HEK293 (cell line): ENCODE results near the gene CLCNKA.

Experiments used
- CTCF ChIA-PET: fragments of 350-600 bp; formaldehyde crosslinking; extraction: SDS; loops from one replicate; lab custom pipeline; 2021; ENCODE audit warnings: antibody characterized with exemption; lab: Yijun Ruan, JAX
- POLR2A ChIA-PET: fragments of 300-600 bp; formaldehyde crosslinking; extraction: SDS; loops from one replicate; lab custom pipeline; 2020; ENCODE audit warnings: antibody characterized with exemption, inconsistent platforms; lab: Yijun Ruan, JAX
- H3K27ac ChIP-seq: fragments of 200-500 bp; sonication (Bioruptor generic); 2 replicates; pipeline ENCODE4 v1.5.1; 2014; ENCODE audit warnings: low read depth, low read length, control low read depth, inconsistent platforms; ENCODE audit errors: extremely low read depth
- H3K36me3 ChIP-seq, 2 experiments: fragments of 200-500 bp in 1 of 2; sonication (Bioruptor generic) in 1 of 2; 1 replicate in 1 of 2; 2 replicates in 1 of 2; pipeline ENCODE4 v1.5.1; 2014 to 2017; ENCODE audit warnings: inconsistent platforms in 2 of 2, low read length in 2 of 2; ENCODE audit not compliant: control insufficient read depth in 2 of 2, insufficient read depth in 1 of 2
- H3K4me1 ChIP-seq: fragments of 200-500 bp; sonication (Bioruptor generic); 2 replicates; pipeline ENCODE4 v1.5.1; 2014; ENCODE audit warnings: mild to moderate bottlenecking, low read length, inconsistent platforms; ENCODE audit not compliant: control insufficient read depth, insufficient read depth
- H3K4me3 ChIP-seq: 2 replicates; pipeline ENCODE4 v1.5.1; 2011; ENCODE audit warnings: low read depth, mild to moderate bottlenecking, control low read depth, low read length, moderate library complexity
- H3K9me3 ChIP-seq: fragments of 200-500 bp; sonication (Bioruptor generic); 2 replicates; pipeline ENCODE4 v1.5.1; 2014; ENCODE audit warnings: low read depth, low read length, inconsistent platforms; ENCODE audit not compliant: control insufficient read depth, insufficient read depth
- GLIS1 ChIP-seq: fragments of 450-650 bp; formaldehyde crosslinking; IDR thresholded peaks from 2 replicates; pipeline ENCODE4 v1.5.1; 2016; ENCODE audit warnings: missing biosample characterization, missing genetic modification characterization
- INSM2 ChIP-seq: fragments of 450-650 bp; formaldehyde crosslinking; IDR thresholded peaks from 2 replicates; pipeline ENCODE4 v1.5.1; 2016; ENCODE audit warnings: missing biosample characterization, missing genetic modification characterization
- PRDM2 ChIP-seq: fragments of 450-650 bp; formaldehyde crosslinking; IDR thresholded peaks from 2 replicates; pipeline ENCODE4 v1.5.1; 2016; ENCODE audit warnings: missing biosample characterization, missing genetic modification characterization, borderline replicate concordance
- TSHZ1 ChIP-seq: fragments of 450-650 bp; formaldehyde crosslinking; IDR thresholded peaks from 2 replicates; pipeline ENCODE4 v1.5.1; 2016; ENCODE audit warnings: missing biosample characterization, missing genetic modification characterization, borderline replicate concordance
- YY1 ChIP-seq: fragments of 450-650 bp; formaldehyde crosslinking; IDR thresholded peaks from 2 replicates; pipeline ENCODE4 v1.5.1; 2018; ENCODE audit warnings: missing biosample characterization, missing genetic modification characterization
- ZBTB1 ChIP-seq: fragments of 450-650 bp; formaldehyde crosslinking; IDR thresholded peaks from 2 replicates; pipeline ENCODE4 v1.5.1; 2016; ENCODE audit warnings: missing biosample characterization, missing genetic modification characterization
- ZBTB17 ChIP-seq: fragments of 450-650 bp; formaldehyde crosslinking; IDR thresholded peaks from 2 replicates; pipeline ENCODE4 v1.5.1; 2016; ENCODE audit warnings: missing biosample characterization, missing genetic modification characterization
- ZBTB21 ChIP-seq: fragments of 450-650 bp; formaldehyde crosslinking; IDR thresholded peaks from 2 replicates; pipeline ENCODE4 v1.5.1; 2017; ENCODE audit warnings: missing biosample characterization, missing genetic modification characterization
- ZIC2 ChIP-seq: fragments of 450-650 bp; formaldehyde crosslinking; IDR thresholded peaks from 2 replicates; pipeline ENCODE4 v1.5.1; 2016; ENCODE audit warnings: missing biosample characterization, missing genetic modification characterization
- ZNF121 ChIP-seq: fragments of 450-650 bp; formaldehyde crosslinking; IDR thresholded peaks from 2 replicates; pipeline ENCODE4 v1.5.1; 2016; ENCODE audit warnings: missing biosample characterization, missing genetic modification characterization
- ZNF169 ChIP-seq: fragments of 450-650 bp; formaldehyde crosslinking; IDR thresholded peaks from 2 replicates; pipeline ENCODE4 v1.5.1; 2016; ENCODE audit warnings: missing biosample characterization, missing genetic modification characterization
- ZNF280D ChIP-seq: fragments of 450-650 bp; formaldehyde crosslinking; IDR thresholded peaks from 2 replicates; pipeline ENCODE4 v1.5.1; 2016; ENCODE audit warnings: missing biosample characterization, missing genetic modification characterization
- ZNF639 ChIP-seq: fragments of 450-650 bp; formaldehyde crosslinking; IDR thresholded peaks from 2 replicates; pipeline ENCODE4 v1.5.1; 2016; ENCODE audit warnings: missing biosample characterization, missing genetic modification characterization
- ZNF660 ChIP-seq: fragments of 450-650 bp; IDR thresholded peaks from 2 replicates; pipeline ENCODE4 v1.5.1; 2018; ENCODE audit warnings: missing biosample characterization, mild to moderate bottlenecking, missing genetic modification characterization
- ZNF76 ChIP-seq: fragments of 450-650 bp; formaldehyde crosslinking; IDR thresholded peaks from 2 replicates; pipeline ENCODE4; 2016; ENCODE audit warnings: low read depth, missing biosample characterization, missing genetic modification characterization, borderline replicate concordance

Gene CLCNKA

GRCh38 chr1:15991427-15992186, 30.2 kb upstream of the CLCNKA start:
- CTCF ChIA-PET, result no interaction called here

GRCh38 chr1:15992187-15992553, 29.7 kb upstream of the CLCNKA start:
- Histone ChIP-seq H3K4me3 (no peak overlapping the region), H3K9me3 (no peaks in the 10 kb centered on the region), H3K36me3 (no peaks in the 10 kb centered on the region), H3K4me1 (no peaks in the 10 kb centered on the region), H3K27ac (no peak overlapping the region)
- ChIA-PET CTCF (no interaction called here), POLR2A (no interaction called here)
- TF ChIP-seq ZIC2 (tag by site-specific recombination) (no peak), ZBTB17 (tag by site-specific recombination) (no peak), PRDM2 (tag by site-specific recombination) (no peak), ZBTB1 (tag by site-specific recombination) (no peak), ZNF660 (tag by site-specific recombination) (no peak), TSHZ1 (tag by site-specific recombination) (no peak), ZNF280D (tag by site-specific recombination) (no peak), ZNF639 (no peak), ZBTB21 (tag by site-specific recombination) (no peak), ZNF121 (tag by site-specific recombination) (no peak), INSM2 (tag by site-specific recombination) (no peak), ZNF169 (tag by site-specific recombination) (no peak), ZNF76 (tag by site-specific recombination) (no peak)

More at GRCh38 chr1:15991427-15992186, 30.2 kb upstream of the CLCNKA start:
- H3K9me3 ChIP-seq, result no peaks in the 10 kb centered on the region
- H3K27ac ChIP-seq, result no peak overlapping the region
- peak; percentile 82 for TF ChIP-seq ZIC2 (tag by site-specific recombination)
- TF ChIP-seq GLIS1 (tag by site-specific recombination), result peak; percentile 84
- no peak for TF ChIP-seq YY1 (tag by site-specific recombination)
- TF ChIP-seq, all 188 proteins: peak for 2
- H3K4me3 ChIP-seq, result no peak overlapping the region
- H3K4me1 ChIP-seq, result no peaks in the 10 kb centered on the region
- POLR2A ChIA-PET, result interaction anchor here (0.6 kb wide), 1 partner anchor 417 kb away, joined by 3 read pairs; no protein-coding TSS in a partner anchor
- no peaks in the 10 kb centered on the region for H3K36me3 ChIP-seq
